Thyroid gland (tissue), 4 donors: ENCODE results near the gene ZNF701. TPM values are rescaled to one million over a fixed set of nuclear protein-coding genes. Genes with fewer than 3 reads are reported as not detected.
A peak's percentile ranks its signal among the peaks of the same experiment; 100 is the strongest.
"Not testable (repeated sequence)": the region's sequence is repeated elsewhere in the genome, so short reads cannot be mapped to it uniquely, and the experiment has no call there.

Source experiments
- DNase-seq, 2 donors: peaks; one replicate each; pipeline ENCODE4 v3.0.0-alpha.2; 2019
- H3K27ac ChIP-seq, 3 donors: fragments of 200-600 bp; sonication (generic); 1 replicate in 2 of 3; 2 replicates in 1 of 3; pipeline ENCODE4 v1.5.1; 2016 to 2019; ENCODE audit warnings: mild to moderate bottlenecking in 1 of 3, moderate library complexity in 1 of 3
- H3K27me3 ChIP-seq: fragments of 200-600 bp; sonication (generic); one replicate; pipeline ENCODE4 v1.5.1; 2019
- H3K36me3 ChIP-seq, 2 donors: fragments of 200-600 bp; sonication (generic); one replicate each; pipeline ENCODE4 v1.5.1; 2016 to 2019
- H3K4me1 ChIP-seq, 2 donors: fragments of 200-600 bp; sonication (generic); one replicate each; pipeline ENCODE4 v1.5.1; 2017 to 2019
- H3K4me3 ChIP-seq, 3 donors: fragments of 200-600 bp; sonication (generic); replicated peaks in 1 of 3; 1 replicate in 2 of 3; 2 replicates in 1 of 3; pipeline ENCODE4 v1.5.1; 2016; ENCODE audit warnings: mild to moderate bottlenecking in 1 of 3
- H3K9me3 ChIP-seq: fragments of 200-600 bp; sonication (generic); one replicate; pipeline ENCODE4 v1.5.1; 2017
- CTCF ChIP-seq, 6 experiments: fragments of 200-600 bp in 3 of 6; fragments of 450-650 bp in 3 of 6; sonication (generic) in 3 of 6; IDR thresholded peaks; one replicate each; pipeline ENCODE4 v1.5.1; 2016 to 2019; ENCODE audit warnings: antibody characterized with exemption in 6 of 6, mild to moderate bottlenecking in 2 of 6, inconsistent platforms in 1 of 6, moderate library complexity in 1 of 6
- POLR2A ChIP-seq, 2 donors: fragments of 450-650 bp; IDR thresholded peaks; one replicate each; pipeline ENCODE4 v1.6.1; 2017; ENCODE audit warnings: antibody characterized with exemption in 2 of 2, mild to moderate bottlenecking in 2 of 2, moderate library complexity in 1 of 2
- WGBS, 2 donors: methylation state at CpG; one replicate each; pipeline ENCODE4 v1.1.5; 2017; 5-methylcytosine and 5-hydroxymethylcytosine counted together
- intact Hi-C: fragments of 100-400 bp; cut with DNase I; formaldehyde crosslinking; loops from one replicate; pipeline ENCODE4 v1.15.1; 2023
- total RNA-seq, 4 donors: library from RNA; depleted of rRNA; stranded (reverse); fragments of >200 nt; gene quantifications; one replicate each; pipeline ENCODE4 v1.2.3, GENCODE V29; 2016

ZNF701 gene
- total RNA-seq, 4 donors from 2014 or later, result 22.3 to 39.3 (median 28.3) TPM

GRCh38 chr19:52532480-52532879 is 37.6 kb upstream of the ZNF701 start:
- Histone ChIP-seq H3K9me3 (no peaks in the 10 kb centered on the region), H3K27me3 (no peaks in the 10 kb centered on the region), H3K27ac (peak overlapping the region; percentile 10 to 98 (median 89)), H3K4me1 (peaks cover 24 to 34% of the 10 kb centered on the region in 2 donors), H3K36me3 (no peaks in the 10 kb centered on the region), H3K4me3 (no peak overlapping the region)
- intact Hi-C loops, result no loop called here
- TF ChIP-seq POLR2A (IDR thresholded peaks at IDR 0.05) (no peak), CTCF (IDR thresholded peaks at IDR 0.05) (no peak)
- 97 to 98% methylated on average over 2 of the region's 2 CpGs for WGBS, 2 donors
- no peak for DNase-seq

- peaks cover 19 to 26% of the 10 kb centered on the region in 2 donors for H3K4me1 ChIP-seq
- H3K27ac ChIP-seq, result peak overlapping the region; percentile 89 to 98 (median 90)
- H3K4me3 ChIP-seq, result no peak overlapping the region
- H3K9me3 ChIP-seq, result no peaks in the 10 kb centered on the region
- H3K27me3 ChIP-seq, result no peaks in the 10 kb centered on the region
- intact Hi-C loops, result no loop called here
- H3K36me3 ChIP-seq, result no peaks in the 10 kb centered on the region
- WGBS, 2 donors, result 36 to 40% methylated on average over 5 of the region's 5 CpGs
- TF ChIP-seq CTCF (IDR thresholded peaks at IDR 0.05) (no peak), POLR2A (IDR thresholded peaks at IDR 0.05) (peak in 1 of 2 donors; percentile 29)
- DNase-seq, result peak; percentile 90 to 91
These were observed 36.2 kb upstream of the ZNF701 start for GRCh38 chr19:52533901-52534300.

- H3K9me3 ChIP-seq, H3K36me3 ChIP-seq, H3K27me3 ChIP-seq, intact Hi-C loops: not testable (repeated sequence)
- Histone ChIP-seq H3K27ac (peak overlapping the region in 1 of 3 donors; percentile 65), H3K4me1 (peaks cover 16 to 25% of the 10 kb centered on the region in 2 donors), H3K4me3 (peak overlapping the region in 1 of 3 donors; percentile 44)
- DNase-seq, result peak; percentile 15 to 16
- 17 to 22% methylated on average over 15 of the region's 15 CpGs for WGBS, 2 donors
These were observed 34.7 kb upstream of the ZNF701 start for GRCh38 chr19:52535385-52535770.

- peak overlapping the region; percentile 40 to 74 (median 65) for H3K27ac ChIP-seq
- H3K9me3 ChIP-seq, result no peaks in the 10 kb centered on the region
- peak; percentile 94 to 95 for DNase-seq
- intact Hi-C loops, result no loop called here
- peaks cover 16 to 25% of the 10 kb centered on the region in 2 donors for H3K4me1 ChIP-seq
- 2 to 3% methylated on average over 20 to 49 of the region's 50 CpGs for WGBS, 2 donors
- H3K27me3 ChIP-seq, result no peaks in the 10 kb centered on the region
- peak overlapping the region; percentile 44 to 78 (median 58) for H3K4me3 ChIP-seq
- TF ChIP-seq CTCF (IDR thresholded peaks at IDR 0.05) (peak in 2 of 6 experiments; percentile 7 to 36), POLR2A (IDR thresholded peaks at IDR 0.05) (peak in 1 of 2 donors; percentile 46)
- no peaks in the 10 kb centered on the region for H3K36me3 ChIP-seq
These were observed 34.2 kb upstream of the ZNF701 start for GRCh38 chr19:52535771-52536447.

GRCh38 chr19:52536448-52536800 is 33.7 kb upstream of the ZNF701 start:
- Histone ChIP-seq H3K4me3 (peak overlapping the region; percentile 44 to 78 (median 58)), H3K27me3 (no peaks in the 10 kb centered on the region), H3K27ac (peak overlapping the region; percentile 40 to 74 (median 65)), H3K36me3 (no peaks in the 10 kb centered on the region), H3K9me3 (no peaks in the 10 kb centered on the region), H3K4me1 (peaks cover 16 to 25% of the 10 kb centered on the region in 2 donors)
- WGBS, 2 donors, result 16 to 20% methylated on average over 17 of the region's 17 CpGs
- intact Hi-C loops, result no loop called here
- DNase-seq, result no peak
- TF ChIP-seq POLR2A (IDR thresholded peaks at IDR 0.05) (no peak), CTCF (IDR thresholded peaks at IDR 0.05) (no peak)

GRCh38 chr19:52538815-52539214 is 31.3 kb upstream of the ZNF701 start:
- H3K4me1 ChIP-seq, result peaks cover 7 to 14% of the 10 kb centered on the region in 2 donors
- H3K9me3 ChIP-seq, DNase-seq, H3K4me3 ChIP-seq, intact Hi-C loops, H3K27ac ChIP-seq, H3K27me3 ChIP-seq, H3K36me3 ChIP-seq: not testable (repeated sequence)
- 79% methylated on average over 4 of the region's 4 CpGs for WGBS, 2 donors

GRCh38 chr19:52541176-52541575 is 28.9 kb upstream of the ZNF701 start:
- H3K9me3 ChIP-seq, H3K27ac ChIP-seq, intact Hi-C loops, H3K4me1 ChIP-seq, H3K4me3 ChIP-seq, H3K27me3 ChIP-seq, DNase-seq: not testable (repeated sequence)
- H3K36me3 ChIP-seq, result peaks cover 12 to 13% of the 10 kb centered on the region in 2 donors
- WGBS, 2 donors, result 95 to 99% methylated on average over 5 of the region's 5 CpGs
